Stimulated activated CD8-positive, alpha-beta memory T cell treated with anti-CD3 and anti-CD28 coated beads, Interleukin-12 subunit alpha, Interleukin-12 subunit beta, amount 100 ng/mL, for 24 hours (primary cell): ENCODE results near the gene NELL1.

Experiments
- DNase-seq: peaks from one replicate; pipeline ENCODE4 v3.0.0-alpha.2; 2020; ENCODE audit errors: extremely low read depth

Gene NELL1

GRCh38 chr11:20964985-20965384, 295.6 kb downstream of the NELL1 start:
- no peak for DNase-seq

GRCh38 chr11:20966489-20966888, 297.1 kb downstream of the NELL1 start:
- DNase-seq, result no peak

- no peak for DNase-seq
These were observed 304.7 kb downstream of the NELL1 start for GRCh38 chr11:20973940-20974559.

GRCh38 chr11:20980736-20981135, 311.4 kb downstream of the NELL1 start:
- DNase-seq, result no peak

- DNase-seq, result no peak
These were observed 321.1 kb downstream of the NELL1 start for GRCh38 chr11:20990447-20990846.

- DNase-seq, result no peak
These were observed 322.1 kb downstream of the NELL1 start for GRCh38 chr11:20991471-20991870.

- DNase-seq, result no peak
These were observed 337.9 kb downstream of the NELL1 start for GRCh38 chr11:21007297-21007696.

- no peak for DNase-seq
These were observed 348.9 kb downstream of the NELL1 start for GRCh38 chr11:21018248-21018647.

- no peak for DNase-seq
These were observed 357.3 kb downstream of the NELL1 start for GRCh38 chr11:21026685-21027084.

- DNase-seq, result no peak
These were observed 368.5 kb downstream of the NELL1 start for GRCh38 chr11:21037850-21038249.

- DNase-seq, result no peak
These were observed 369.4 kb downstream of the NELL1 start for GRCh38 chr11:21038801-21039200.

- no peak for DNase-seq
These were observed 371.2 kb downstream of the NELL1 start for GRCh38 chr11:21040630-21041029.

- DNase-seq, result no peak
These were observed 379.2 kb downstream of the NELL1 start for GRCh38 chr11:21048626-21049025.

GRCh38 chr11:21053466-21053865, 384.1 kb downstream of the NELL1 start:
- DNase-seq, result no peak

GRCh38 chr11:21056644-21057043, 387.3 kb downstream of the NELL1 start:
- no peak for DNase-seq

- DNase-seq, result no peak
These were observed 390.5 kb downstream of the NELL1 start for GRCh38 chr11:21059879-21060278.

- DNase-seq, result no peak
These were observed 396.6 kb downstream of the NELL1 start for GRCh38 chr11:21066030-21066429.

- DNase-seq, result no peak
These were observed 399.5 kb downstream of the NELL1 start for GRCh38 chr11:21068886-21069285.

GRCh38 chr11:21069909-21070308, 400.5 kb downstream of the NELL1 start:
- no peak for DNase-seq

- DNase-seq, result no peak
These were observed 403.2 kb downstream of the NELL1 start for GRCh38 chr11:21072558-21072957.

GRCh38 chr11:21082853-21083252, 413.5 kb downstream of the NELL1 start:
- no peak for DNase-seq

- no peak for DNase-seq
These were observed 419.5 kb downstream of the NELL1 start for GRCh38 chr11:21088930-21089329.

GRCh38 chr11:21104641-21105040, 435.3 kb downstream of the NELL1 start:
- no peak for DNase-seq

GRCh38 chr11:21105196-21105917, 436.0 kb downstream of the NELL1 start:
- DNase-seq, result no peak
